T-helper 17 cell (primary cell): ENCODE results near the gene ABCG1. TPM values are rescaled to one million over a fixed set of nuclear protein-coding genes. Genes with fewer than 3 reads are reported as not detected.
A peak's percentile ranks its signal among the peaks of the same experiment; 100 is the strongest.

Experiments
- ATAC-seq: fragments of 150-1000 bp; cut with Tn5 transposase; 2 replicates; pipeline ENCODE4 v1.10.0; 2021; ENCODE audit warnings: mild to moderate bottlenecking, moderate library complexity
- DNase-seq, 3 donors: peaks; one replicate each; pipeline versions ENCODE4 v3.0.0 to v3.0.0-alpha.2; 2020 to 2021
- H3K9me3 ChIP-seq: one replicate; pipeline ENCODE4 v1.7.0; 2013; ENCODE audit warnings: low read length, mild to moderate bottlenecking; ENCODE audit not compliant: control insufficient read depth, poor library complexity, severe bottlenecking
- H3K27ac Mint-ChIP-seq: one replicate; pipeline ENCODE4 v1.8.0; 2022; ENCODE audit warnings: mild to moderate bottlenecking, moderate library complexity, mixed read lengths
- H3K27me3 Mint-ChIP-seq: one replicate; pipeline ENCODE4 v1.8.0; 2022; ENCODE audit warnings: mixed read lengths
- H3K36me3 Mint-ChIP-seq: one replicate; pipeline ENCODE4 v1.8.0; 2022; ENCODE audit warnings: low read depth, mixed read lengths
- H3K4me1 Mint-ChIP-seq: one replicate; pipeline ENCODE4 v1.8.0; 2022; ENCODE audit warnings: mild to moderate bottlenecking, mixed read lengths
- H3K4me3 Mint-ChIP-seq: one replicate; pipeline ENCODE4 v1.8.0; 2022; ENCODE audit warnings: mild to moderate bottlenecking, moderate library complexity, mixed read lengths
- total RNA-seq, 4 donors: library from RNA in 2 of 4; stranded (reverse) in 2 of 4; gene quantifications; one replicate each; pipeline ENCODE4 v1.2.3 and lab custom pipeline; 2022 to 2026

The ABCG1 gene
- total RNA-seq, 2 donors from 2014 or later = 43.4 to 75.0 TPM

GRCh38 chr21:42272109-42272962, 53.4 kb downstream of the ABCG1 start:
- Mint-ChIP-seq H3K36me3 (peaks cover 2% of the 10 kb centered on the region), H3K4me1 (peaks cover 16% of the 10 kb centered on the region), H3K27me3 (no peaks in the 10 kb centered on the region), H3K4me3 (no peak overlapping the region), H3K27ac (no peak overlapping the region)
- ATAC-seq (no peak), DNase-seq (no peak)
- no peaks in the 10 kb centered on the region for H3K9me3 ChIP-seq

GRCh38 chr21:42272984-42273600, 54.2 kb downstream of the ABCG1 start:
- no peak overlapping the region for H3K27ac Mint-ChIP-seq
- no peak for DNase-seq
- H3K36me3 Mint-ChIP-seq = peaks cover 2% of the 10 kb centered on the region
- no peak for ATAC-seq
- H3K27me3 Mint-ChIP-seq = no peaks in the 10 kb centered on the region
- no peak overlapping the region for H3K4me3 Mint-ChIP-seq
- peaks cover 11% of the 10 kb centered on the region for H3K4me1 Mint-ChIP-seq
- no peaks in the 10 kb centered on the region for H3K9me3 ChIP-seq

GRCh38 chr21:42276076-42276475, 57.1 kb downstream of the ABCG1 start:
- H3K9me3 ChIP-seq = no peaks in the 10 kb centered on the region
- no peak for ATAC-seq
- no peak overlapping the region for H3K4me3 Mint-ChIP-seq
- no peaks in the 10 kb centered on the region for H3K27me3 Mint-ChIP-seq
- H3K4me1 Mint-ChIP-seq = peaks cover 2% of the 10 kb centered on the region
- DNase-seq = no peak
- H3K36me3 Mint-ChIP-seq = peaks cover 4% of the 10 kb centered on the region
- no peak overlapping the region for H3K27ac Mint-ChIP-seq

DNA sequence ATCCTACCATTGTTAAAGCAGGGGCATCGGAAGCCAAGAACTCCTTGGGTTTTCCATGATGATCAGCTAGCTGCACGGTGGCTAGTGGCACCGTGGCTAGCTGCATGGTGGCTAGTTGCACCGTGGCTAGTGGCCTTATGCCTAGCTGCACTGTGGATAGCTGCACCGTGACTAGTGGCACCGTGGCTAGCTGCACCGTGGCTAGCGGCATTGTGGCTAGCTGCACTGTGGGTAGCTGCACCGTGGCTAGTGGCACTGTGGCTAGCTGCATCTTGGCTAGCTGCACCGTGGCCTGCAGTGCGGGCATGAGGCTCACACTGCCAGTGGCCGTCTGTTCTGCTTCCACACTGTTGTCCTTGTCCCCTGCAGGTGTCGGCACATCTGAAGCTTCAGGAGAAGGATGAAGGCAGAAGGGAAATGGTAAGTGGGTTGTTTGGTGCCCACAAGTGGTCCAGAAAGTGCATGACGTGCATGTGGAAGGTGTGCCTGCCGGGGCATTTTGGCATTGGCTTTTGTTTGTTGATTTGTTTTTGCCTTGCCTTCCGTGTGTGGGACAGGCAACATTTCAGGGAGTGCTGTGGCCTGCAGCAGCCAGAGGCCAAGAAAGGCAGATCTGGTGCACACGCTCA, 57.7 kb downstream of the ABCG1 start:
- Mint-ChIP-seq H3K27me3 (no peaks in the 10 kb centered on the region), H3K36me3 (peaks cover 2% of the 10 kb centered on the region), H3K4me1 (no peaks in the 10 kb centered on the region), H3K4me3 (no peak overlapping the region), H3K27ac (no peak overlapping the region)
- ATAC-seq = no peak
- DNase-seq = no peak
- H3K9me3 ChIP-seq = no peaks in the 10 kb centered on the region

DNA sequence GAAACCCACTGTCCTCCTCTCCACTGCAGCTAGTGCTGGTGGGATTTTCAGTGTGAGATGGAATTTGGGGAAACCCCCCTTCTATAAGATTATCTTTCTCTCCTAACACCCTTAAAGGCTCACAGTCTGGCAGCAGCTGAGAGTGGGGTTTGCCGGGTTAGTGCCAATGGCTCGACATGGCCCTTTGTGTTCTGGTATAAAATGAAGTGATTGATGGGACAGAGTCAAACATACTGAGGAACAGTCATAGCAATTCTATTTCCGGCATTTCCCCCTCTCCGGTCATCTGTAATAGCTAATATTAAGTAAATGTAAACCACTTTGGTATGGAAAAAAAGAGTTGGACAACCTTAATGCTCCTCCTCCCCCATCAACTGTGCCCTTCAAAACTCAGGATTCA, 58.7 kb downstream of the ABCG1 start:
- H3K36me3 Mint-ChIP-seq = peaks cover 2% of the 10 kb centered on the region

GRCh38 chr21:42278451-42279149, 59.7 kb downstream of the ABCG1 start:
- Mint-ChIP-seq H3K36me3 (peaks cover 2% of the 10 kb centered on the region), H3K27me3 (no peaks in the 10 kb centered on the region), H3K4me3 (no peak overlapping the region), H3K4me1 (peaks cover 2% of the 10 kb centered on the region), H3K27ac (peak overlapping the region; percentile 51)
- ATAC-seq = no peak
- H3K9me3 ChIP-seq = no peaks in the 10 kb centered on the region
- no peak for DNase-seq

More for the DNA sequence above, 58.7 kb downstream of the ABCG1 start:
- Mint-ChIP-seq H3K4me1 (no peaks in the 10 kb centered on the region), H3K4me3 (no peak overlapping the region), H3K27ac (peak overlapping the region; percentile 51), H3K27me3 (no peaks in the 10 kb centered on the region)
- H3K9me3 ChIP-seq = no peaks in the 10 kb centered on the region
- DNase-seq (no peak), ATAC-seq (no peak)

GRCh38 chr21:42279341-42279871, 60.5 kb downstream of the ABCG1 start:
- Mint-ChIP-seq H3K4me1 (peaks cover 2% of the 10 kb centered on the region), H3K27me3 (no peaks in the 10 kb centered on the region), H3K36me3 (peaks cover 2% of the 10 kb centered on the region), H3K4me3 (no peak overlapping the region), H3K27ac (no peak overlapping the region)
- ATAC-seq (no peak), DNase-seq (no peak)
- H3K9me3 ChIP-seq = no peaks in the 10 kb centered on the region

DNA sequence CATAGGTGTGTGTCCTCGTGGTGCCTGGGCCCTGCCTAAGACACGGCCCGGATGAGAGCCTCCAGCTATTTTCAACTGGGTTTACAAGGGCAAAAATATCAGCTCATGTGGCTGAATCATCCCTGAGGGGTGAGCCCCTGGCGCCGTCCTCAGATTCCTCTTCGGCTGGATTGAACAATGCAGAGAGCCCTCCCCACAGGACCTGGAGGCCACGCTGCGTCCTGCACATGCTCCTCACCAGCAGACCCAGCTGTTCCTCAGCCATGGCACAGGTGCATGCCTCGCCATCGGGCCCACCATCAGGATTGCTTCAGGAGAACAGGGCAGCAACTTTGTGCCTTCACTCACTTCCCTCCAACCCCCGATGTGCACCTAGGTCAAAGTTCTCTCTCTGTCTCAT, 60.9 kb downstream of the ABCG1 start:
- Mint-ChIP-seq H3K36me3 (peaks cover 2% of the 10 kb centered on the region), H3K4me1 (peaks cover 2% of the 10 kb centered on the region), H3K4me3 (no peak overlapping the region), H3K27ac (no peak overlapping the region), H3K27me3 (no peaks in the 10 kb centered on the region)
- DNase-seq (no peak), ATAC-seq (no peak)
- H3K9me3 ChIP-seq = no peaks in the 10 kb centered on the region

- H3K4me1 Mint-ChIP-seq = peaks cover 2% of the 10 kb centered on the region
- peaks cover 2% of the 10 kb centered on the region for H3K36me3 Mint-ChIP-seq
- no peak for DNase-seq
- no peak for ATAC-seq
- H3K27me3 Mint-ChIP-seq = no peaks in the 10 kb centered on the region
- H3K27ac Mint-ChIP-seq = no peak overlapping the region
- no peak overlapping the region for H3K4me3 Mint-ChIP-seq
- no peaks in the 10 kb centered on the region for H3K9me3 ChIP-seq
Observed at GRCh38 chr21:42280356-42281180, 61.6 kb downstream of the ABCG1 start.

- Mint-ChIP-seq H3K27ac (no peak overlapping the region), H3K27me3 (no peaks in the 10 kb centered on the region), H3K36me3 (peaks cover 3% of the 10 kb centered on the region), H3K4me3 (no peak overlapping the region), H3K4me1 (peaks cover 2% of the 10 kb centered on the region)
- no peaks in the 10 kb centered on the region for H3K9me3 ChIP-seq
- DNase-seq (no peak), ATAC-seq (no peak)
Observed at GRCh38 chr21:42281181-42281680, 62.3 kb downstream of the ABCG1 start.

- no peak for DNase-seq
- Mint-ChIP-seq H3K4me1 (peaks cover 5% of the 10 kb centered on the region), H3K27ac (peak overlapping the region; percentile 9), H3K27me3 (no peaks in the 10 kb centered on the region), H3K4me3 (no peak overlapping the region), H3K36me3 (peaks cover 11% of the 10 kb centered on the region)
- no peak for ATAC-seq
- no peaks in the 10 kb centered on the region for H3K9me3 ChIP-seq
Observed at GRCh38 chr21:42282021-42282420, 63.1 kb downstream of the ABCG1 start.

- Mint-ChIP-seq H3K4me1 (peaks cover 5% of the 10 kb centered on the region), H3K27me3 (no peaks in the 10 kb centered on the region), H3K36me3 (peaks cover 12% of the 10 kb centered on the region), H3K27ac (peak overlapping the region; percentile 9), H3K4me3 (no peak overlapping the region)
- DNase-seq (no peak), ATAC-seq (no peak)
- no peaks in the 10 kb centered on the region for H3K9me3 ChIP-seq
Observed at GRCh38 chr21:42282715-42283114, 63.8 kb downstream of the ABCG1 start.
